Astrocyte of the cerebellum (primary cell): ENCODE measurements around the gene DOCK3.
"Not testable (repeated sequence)": the region's sequence is repeated elsewhere in the genome, so short reads cannot be mapped to it uniquely, and the experiment has no call there.

Experiments used
- DNase-seq: peaks from one replicate; pipeline ENCODE4 v3.0.0-alpha.2; 2011; ENCODE audit warnings: low read depth
- H3K4me3 ChIP-seq: 2 replicates; pipeline ENCODE4 v1.5.1; 2011; ENCODE audit warnings: mild to moderate bottlenecking, low read depth, low read length, moderate library complexity
- CTCF ChIP-seq: IDR thresholded peaks from 2 replicates; pipeline ENCODE4 v1.5.1; 2012; ENCODE audit warnings: low read length, low read depth, moderate library complexity, mild to moderate bottlenecking; ENCODE audit errors: missing control alignments
- in situ Hi-C: cut with HindIII; loops from 2 replicates; pipeline ENCODE4 v1.10.0; 2017; ENCODE audit warnings: low sequenced_read_pairs

DOCK3 gene

GRCh38 chr3:51282931-51283330, 608.2 kb downstream of the DOCK3 start:
- DNase-seq, result peak; percentile 13
- no peak for TF ChIP-seq CTCF
- no peak overlapping the region for H3K4me3 ChIP-seq
- in situ Hi-C loops, result no loop called here

- TF ChIP-seq CTCF, result no peak
- no peak overlapping the region for H3K4me3 ChIP-seq
These were observed 608.7 kb downstream of the DOCK3 start for GRCh38 chr3:51283421-51283820.

GRCh38 chr3:51295625-51296024, 620.9 kb downstream of the DOCK3 start:
- in situ Hi-C loops, result no loop called here
- no peak for TF ChIP-seq CTCF
- no peak overlapping the region for H3K4me3 ChIP-seq
- no peak for DNase-seq

More at GRCh38 chr3:51283421-51283820, 608.7 kb downstream of the DOCK3 start:
- DNase-seq, result no peak
- in situ Hi-C loops, result no loop called here

- no peak for DNase-seq
- in situ Hi-C loops, result no loop called here
- no peak for TF ChIP-seq CTCF
- H3K4me3 ChIP-seq, result no peak overlapping the region
These were observed 622.6 kb downstream of the DOCK3 start for GRCh38 chr3:51297333-51297732.

GRCh38 chr3:51304230-51304629, 629.5 kb downstream of the DOCK3 start:
- no peak for TF ChIP-seq CTCF
- no peak overlapping the region for H3K4me3 ChIP-seq
- DNase-seq, result no peak
- in situ Hi-C loops, result no loop called here

GRCh38 chr3:51306093-51306492, 631.4 kb downstream of the DOCK3 start:
- in situ Hi-C loops, result no loop called here
- DNase-seq, result no peak
- H3K4me3 ChIP-seq, result no peak overlapping the region
- no peak for TF ChIP-seq CTCF

- TF ChIP-seq CTCF, result no peak
- DNase-seq, result no peak
- in situ Hi-C loops, result no loop called here
- no peak overlapping the region for H3K4me3 ChIP-seq
These were observed 632.7 kb downstream of the DOCK3 start for GRCh38 chr3:51307458-51307857.

- in situ Hi-C loops, DNase-seq, H3K4me3 ChIP-seq: not testable (repeated sequence)
These were observed 633.3 kb downstream of the DOCK3 start for GRCh38 chr3:51307945-51308607.
